Occipital lobe (tissue), 3 donors: ENCODE data around the gene NASP. TPM values are rescaled to one million over a fixed set of nuclear protein-coding genes. Genes with fewer than 3 reads are reported as not detected.

ENCODE experiments used
- DNase-seq: peaks from one replicate; lab custom pipeline; 2025; lab: John Stamatoyannopoulos, UW
- small RNA-seq: library from RNA; depleted of rRNA; stranded (forward); fragments of <200 nt; gene quantifications from one replicate; pipeline ENCODE3, GENCODE V24; 2014
- total RNA-seq: library from RNA; depleted of rRNA; stranded (reverse); fragments of >200 nt; gene quantifications from one replicate; pipeline ENCODE4 v1.2.3, GENCODE V29; 2014

NASP gene
- total RNA-seq, 1 donor from 2014 or later, result 87.5 TPM

DNA sequence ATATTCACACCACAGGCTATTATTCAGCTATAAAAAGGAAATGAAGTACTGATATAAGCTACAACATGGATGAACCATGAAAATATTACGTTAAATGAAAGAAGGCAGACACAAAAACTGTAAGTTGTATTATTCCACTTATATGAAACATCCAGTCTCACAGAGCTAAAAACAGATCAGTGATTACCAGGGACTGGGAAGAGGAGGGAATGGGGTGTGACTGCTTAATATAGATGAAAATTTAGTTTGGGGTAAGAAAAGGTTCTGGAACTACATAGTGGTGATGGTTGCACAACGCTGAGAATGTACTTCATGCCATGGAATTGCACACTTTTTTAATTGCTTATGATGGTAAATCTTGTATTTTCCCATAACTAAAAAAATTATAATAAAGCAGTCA is 83.0 kb downstream of the NASP start:
- DNase-seq, result no peak

DNA sequence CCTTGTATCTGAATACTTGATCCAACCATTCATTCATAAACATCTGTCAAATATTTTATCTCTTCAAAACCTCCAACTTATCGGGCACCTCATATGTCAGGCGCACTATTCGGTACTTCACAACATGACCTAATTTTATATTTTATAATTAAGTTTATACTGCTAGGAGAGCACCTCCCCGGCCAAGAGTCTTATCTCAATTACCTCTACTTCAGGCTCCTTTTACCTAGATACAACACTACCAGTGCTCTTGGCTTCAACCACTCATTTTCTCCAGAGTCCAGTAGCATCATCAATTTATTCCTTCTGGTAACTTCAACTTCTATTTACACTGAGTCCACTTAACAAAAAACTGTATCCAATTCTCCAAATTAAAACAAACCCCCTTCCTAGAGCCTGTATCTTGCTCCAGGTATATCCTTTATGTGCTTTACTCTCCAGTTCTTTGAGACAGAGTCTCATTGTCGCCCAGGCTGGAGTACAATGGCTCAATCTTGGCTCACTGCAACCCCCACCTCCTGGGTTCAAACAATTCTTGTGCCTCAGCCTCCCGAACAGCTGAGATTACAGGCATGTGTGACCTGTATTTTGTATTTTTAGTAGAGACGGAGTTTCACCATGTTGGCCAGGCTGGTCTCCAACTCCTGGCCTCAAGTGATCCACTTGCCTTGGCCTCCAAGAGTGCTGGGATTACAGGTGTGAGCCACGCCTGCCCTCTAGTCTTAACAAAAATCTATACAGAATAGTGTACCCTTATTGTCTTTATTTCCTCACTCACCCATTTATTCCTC is 83.7 kb downstream of the NASP start:
- DNase-seq, result no peak

Small RNA genes lying within 50 kb of the gene (small RNA-seq; reads per million reads assigned to genes)
- not detected for gene AL355480.1
- gene AL355480.2, result not detected
- gene AL355480.3, result not detected
- not detected for gene AL355480.4

Other genes starting within 250 kb of the NASP start
- gene TOE1, start 243.9 kb upstream of the NASP start, total RNA-seq, result 5.1 TPM
- gene MUTYH, start 243.6 kb upstream of the NASP start, total RNA-seq, result 23.2 TPM
- 1.9 TPM for gene TESK2, start 92.9 kb upstream of the NASP start, total RNA-seq
- gene CCDC163, start 84.0 kb upstream of the NASP start, total RNA-seq, result not detected
- 2.2 TPM for gene MMACHC, start 83.7 kb upstream of the NASP start, total RNA-seq
- gene PRDX1, start 62.2 kb upstream of the NASP start, total RNA-seq, result 186 TPM
- gene AKR1A1, start 33.2 kb upstream of the NASP start, total RNA-seq, result 56.1 TPM
- gene CCDC17, start 40.0 kb downstream of the NASP start, total RNA-seq, result 0.47 TPM
- gene GPBP1L1, start 102.5 kb downstream of the NASP start, total RNA-seq, result 55.4 TPM
- 20.7 TPM for gene TMEM69, start 104.1 kb downstream of the NASP start, total RNA-seq
- gene IPP, start 166.6 kb downstream of the NASP start, total RNA-seq, result 14.7 TPM
- gene MAST2, start 219.6 kb downstream of the NASP start, total RNA-seq, result 50.7 TPM